HG02981 (cell line): Measurements from ENCODE around the gene SUPT3H.

Source experiments
- ATAC-seq: cut with Tn5 transposase; IDR thresholded peaks from one replicate; pipeline ENCODE4 v1.9.1; 2021; ENCODE audit warnings: mild to moderate bottlenecking, moderate library complexity; ENCODE audit not compliant: unreplicated experiment

SUPT3H gene

DNA sequence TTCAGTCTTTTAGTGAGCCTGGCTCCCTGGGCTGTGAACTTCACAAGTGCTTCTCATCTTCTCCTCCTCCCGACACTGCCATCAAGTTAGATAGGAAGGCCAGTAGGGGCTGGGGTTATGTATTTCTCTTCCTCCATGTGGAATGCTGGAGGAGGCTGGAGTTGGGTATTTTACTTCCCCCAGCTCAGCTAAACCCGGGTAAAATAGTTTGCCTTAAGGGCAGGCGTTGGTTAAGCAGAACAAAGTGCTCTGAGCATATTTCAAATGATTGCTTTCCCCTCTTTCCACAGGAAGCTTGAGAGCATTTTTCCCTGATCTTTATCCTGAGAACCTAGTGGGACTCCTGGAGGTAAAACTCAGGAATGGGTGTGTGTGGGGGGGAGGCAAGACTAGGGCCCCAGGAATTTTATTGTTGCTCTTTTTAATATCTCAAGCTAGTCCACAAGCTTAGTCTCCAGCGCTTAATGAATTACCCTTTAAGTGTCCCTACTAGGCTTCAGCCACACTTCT lies 16.9 kb upstream of the SUPT3H start:
- no peak for ATAC-seq

DNA sequence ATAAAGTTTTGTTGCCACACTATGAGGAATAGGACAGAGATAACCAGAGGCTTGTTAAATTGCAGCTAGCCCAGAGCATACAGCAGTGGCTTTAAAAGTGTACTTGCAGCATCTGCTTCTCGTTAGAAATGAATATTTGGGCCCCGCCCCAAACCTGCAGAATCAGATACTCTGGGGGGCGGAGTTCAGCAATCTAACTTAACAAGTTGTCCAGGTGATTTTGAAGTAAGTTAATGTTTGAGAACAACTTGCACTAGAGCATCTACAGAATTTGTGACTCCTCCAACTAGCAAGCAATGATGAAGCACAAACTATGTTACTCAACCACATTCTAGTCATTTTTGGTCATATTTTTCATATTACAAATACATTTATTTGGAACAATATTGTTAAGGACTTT lies 10.6 kb upstream of the SUPT3H start:
- no peak for ATAC-seq

GRCh38 chr6:45387236-45387635 lies 9.5 kb upstream of the SUPT3H start:
- no peak for ATAC-seq

DNA sequence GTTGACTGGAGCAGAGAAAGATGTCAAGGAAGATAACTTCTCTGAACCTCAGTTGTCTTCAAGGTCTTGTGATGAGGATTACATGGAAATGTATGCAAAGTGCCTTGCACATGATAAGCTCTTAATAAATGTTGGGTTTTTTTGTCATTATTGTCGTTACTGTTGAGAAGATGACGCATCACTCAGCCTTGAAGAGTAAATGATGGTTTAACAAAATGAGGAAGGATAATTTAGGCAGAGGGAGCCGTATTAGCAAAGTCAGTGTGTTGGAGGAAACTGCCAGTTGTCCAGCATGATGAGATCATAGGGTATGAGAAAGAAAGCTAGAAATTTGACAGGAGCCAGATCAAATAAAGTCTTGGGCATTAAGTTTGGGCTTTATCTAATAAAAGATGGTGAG lies 8.8 kb upstream of the SUPT3H start:
- no peak for ATAC-seq

- ATAC-seq: no peak
Observed at GRCh38 chr6:45382391-45382790, 4.7 kb upstream of the SUPT3H start.

- ATAC-seq: peak; percentile 19
Observed at GRCh38 chr6:45378334-45378926, 696 bp upstream of the SUPT3H start.

- no peak for ATAC-seq
Observed at GRCh38 chr6:45377043-45377553, 636 bp downstream of the SUPT3H start.

DNA sequence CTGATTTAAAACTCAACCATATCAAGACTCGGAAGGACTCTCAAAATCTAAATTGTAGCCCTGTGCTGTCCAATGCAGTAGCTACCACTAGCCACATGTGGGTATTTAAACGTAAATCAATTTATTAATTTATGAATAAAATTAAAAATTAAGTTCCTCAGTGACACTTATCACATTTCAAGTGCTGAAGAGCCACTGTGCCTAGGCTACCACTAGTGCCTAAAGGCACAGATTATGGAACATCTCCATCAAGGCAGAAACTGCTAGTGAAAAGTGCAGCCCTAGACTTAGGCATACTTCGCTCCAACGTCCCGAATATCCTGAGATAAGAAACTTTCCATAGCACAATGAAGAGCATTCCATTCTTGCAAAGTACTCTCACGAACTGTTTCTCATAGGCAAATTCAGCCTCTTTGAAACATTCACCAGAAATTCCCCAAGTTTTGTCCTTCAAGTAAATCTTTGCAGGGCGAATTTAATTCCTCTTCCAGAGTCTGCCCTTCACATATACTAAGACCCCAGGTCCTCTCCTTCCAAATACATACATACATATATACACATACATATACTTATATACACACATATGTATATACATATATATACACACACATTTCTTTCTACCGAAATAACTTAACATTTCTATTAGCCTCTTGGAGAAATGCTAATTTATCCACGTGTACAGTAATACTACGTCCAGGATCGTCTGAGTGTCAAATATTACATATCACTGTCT lies 1.3 kb downstream of the SUPT3H start:
- ATAC-seq: no peak

DNA sequence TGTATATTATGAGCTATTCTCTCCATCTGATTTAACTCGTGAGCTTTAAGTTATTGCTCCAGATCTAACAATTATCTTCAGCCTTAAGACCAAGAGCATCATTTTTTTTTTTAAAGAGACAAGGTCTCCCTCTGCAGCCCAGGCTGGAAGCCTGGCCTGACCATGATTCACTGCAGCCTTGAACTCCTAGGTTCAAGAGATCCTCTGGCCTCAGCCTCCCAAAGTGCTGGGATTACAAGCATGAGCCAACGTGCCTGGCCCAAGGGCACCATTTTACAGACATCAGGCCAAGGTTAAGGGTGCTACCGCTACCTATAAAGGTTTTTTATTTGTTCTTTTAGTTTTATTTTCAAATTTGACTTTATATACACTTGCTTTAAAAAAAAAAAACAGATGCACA lies 2.3 kb downstream of the SUPT3H start:
- ATAC-seq: no peak

- ATAC-seq: no peak
Observed at GRCh38 chr6:45371924-45372573, 5.7 kb downstream of the SUPT3H start.

- ATAC-seq: no peak
Observed at GRCh38 chr6:45369870-45370269, 7.9 kb downstream of the SUPT3H start.

GRCh38 chr6:45367999-45368398 lies 9.7 kb downstream of the SUPT3H start:
- ATAC-seq: no peak

DNA sequence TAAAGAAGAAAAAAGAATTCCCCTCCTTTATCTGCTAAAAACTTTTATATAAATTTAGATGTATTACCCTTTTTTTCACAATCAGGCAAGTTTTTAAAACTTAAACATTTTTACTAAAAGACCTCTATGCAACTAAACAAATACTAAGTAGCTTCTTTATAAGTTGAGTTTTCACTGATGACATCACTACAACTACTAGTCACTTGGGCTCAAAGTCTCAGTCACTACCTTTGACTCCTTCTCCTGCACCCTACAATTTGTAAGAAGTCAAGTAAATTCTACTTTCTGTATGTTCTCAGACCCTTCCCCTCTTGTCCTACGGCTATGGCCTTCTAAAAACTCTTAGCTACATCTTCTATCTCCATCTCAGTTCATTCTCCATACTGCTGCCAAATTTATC lies 11.2 kb downstream of the SUPT3H start:
- ATAC-seq: no peak

- no peak for ATAC-seq
Observed at GRCh38 chr6:45365036-45365435, 12.7 kb downstream of the SUPT3H start.

GRCh38 chr6:45364466-45364865 lies 13.3 kb downstream of the SUPT3H start:
- no peak for ATAC-seq

GRCh38 chr6:45353654-45354053 lies 24.1 kb downstream of the SUPT3H start:
- ATAC-seq: no peak

DNA sequence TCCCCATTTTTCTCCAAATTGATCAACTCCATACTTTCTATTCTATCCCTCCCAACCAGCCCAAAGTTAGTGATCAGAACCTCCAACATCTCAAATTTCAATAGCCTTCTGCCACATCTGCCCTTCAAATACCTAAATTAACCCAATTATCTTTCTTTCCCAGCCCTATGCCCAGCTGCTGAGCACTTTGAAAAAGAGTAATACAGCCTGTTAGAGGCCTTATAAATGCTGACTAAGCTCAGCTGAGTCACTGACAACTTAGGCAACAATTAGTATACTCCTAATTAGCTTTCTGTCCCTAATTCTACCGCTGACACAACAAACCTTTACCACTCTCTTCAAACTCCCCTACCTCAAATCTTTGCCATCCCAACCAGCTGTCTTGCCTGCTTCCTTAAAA lies 26.1 kb downstream of the SUPT3H start:
- ATAC-seq: no peak

DNA sequence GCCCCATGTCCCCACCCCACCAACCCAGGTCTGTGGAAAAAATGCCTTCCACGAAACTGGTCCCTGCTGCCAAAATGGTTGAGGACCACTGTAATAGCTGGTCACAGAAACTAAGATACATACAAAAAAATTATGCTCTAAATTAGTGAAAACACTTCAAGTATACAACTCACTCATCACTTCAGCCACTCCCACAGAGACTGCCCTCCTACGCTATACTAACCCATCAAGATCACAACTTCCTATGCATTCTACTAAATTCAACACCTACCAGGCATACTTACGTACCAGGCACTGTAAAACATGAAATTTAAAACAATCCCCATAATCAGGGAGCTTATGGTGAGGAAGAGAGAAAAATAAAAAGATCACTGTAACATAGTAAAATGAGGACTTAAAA lies 26.7 kb downstream of the SUPT3H start:
- no peak for ATAC-seq

- no peak for ATAC-seq
Observed at GRCh38 chr6:45350186-45350710, 27.5 kb downstream of the SUPT3H start.

GRCh38 chr6:45344900-45345299 lies 32.8 kb downstream of the SUPT3H start:
- no peak for ATAC-seq

GRCh38 chr6:45328523-45328922 lies 49.2 kb downstream of the SUPT3H start:
- no peak for ATAC-seq
